Dendritic cell treated with granulocyte-macrophage colony-stimulating factor and Interleukin-4, amounts not matched to agents 40 ng/mL and 50 ng/mL, for 4 days (primary cell): ENCODE measurements around the gene UNC13C.

Experiments
- H3K27ac Mint-ChIP-seq: one replicate; pipeline ENCODE4 v1.8.0; 2022; ENCODE audit warnings: mild to moderate bottlenecking, mixed read lengths
- H3K27me3 Mint-ChIP-seq: one replicate; pipeline ENCODE4 v1.8.0; 2022; ENCODE audit warnings: mild to moderate bottlenecking, mixed read lengths
- H3K36me3 Mint-ChIP-seq: one replicate; pipeline ENCODE4 v1.8.0; 2022; ENCODE audit warnings: low read depth, mixed read lengths
- H3K4me1 Mint-ChIP-seq: one replicate; pipeline ENCODE4 v1.8.0; 2022; ENCODE audit warnings: low read depth, mixed read lengths
- H3K4me3 Mint-ChIP-seq: one replicate; pipeline ENCODE4 v1.8.0; 2022; ENCODE audit warnings: mild to moderate bottlenecking, moderate library complexity, mixed read lengths
- H3K9me3 Mint-ChIP-seq: one replicate; pipeline ENCODE4 v1.8.0; 2022; ENCODE audit warnings: mixed read lengths
- intact Hi-C: fragments of 100-400 bp; cut with micrococcal nuclease; formaldehyde crosslinking; loops from one replicate; pipeline ENCODE4 v1.15.0; 2022

UNC13C gene

DNA sequence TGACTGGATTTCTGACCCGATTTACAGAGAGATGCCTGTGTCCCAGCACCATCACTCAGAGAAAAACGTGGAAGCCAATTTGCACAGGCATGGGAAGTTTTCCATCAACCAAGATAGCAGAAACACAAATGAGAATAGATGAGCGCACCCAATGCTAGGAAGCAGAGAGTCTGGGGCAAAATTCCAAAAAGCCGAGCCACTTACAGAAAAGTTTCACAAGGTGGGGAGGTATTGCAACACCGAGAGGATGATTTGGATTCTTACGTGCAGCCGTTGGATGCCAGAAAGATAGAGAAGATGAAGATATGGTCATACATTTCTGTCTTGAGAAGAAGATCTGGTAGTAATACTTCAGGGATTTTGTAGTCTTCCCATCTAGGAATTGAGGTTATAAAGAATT lies 57.4 kb downstream of the UNC13C start:
- no peaks in the 10 kb centered on the region for H3K36me3 Mint-ChIP-seq
- intact Hi-C loops, result no loop called here
- no peaks in the 10 kb centered on the region for H3K4me1 Mint-ChIP-seq
- H3K9me3 Mint-ChIP-seq, result peaks cover 9% of the 10 kb centered on the region
- no peak overlapping the region for H3K27ac Mint-ChIP-seq
- no peaks in the 10 kb centered on the region for H3K27me3 Mint-ChIP-seq
- no peak overlapping the region for H3K4me3 Mint-ChIP-seq

DNA sequence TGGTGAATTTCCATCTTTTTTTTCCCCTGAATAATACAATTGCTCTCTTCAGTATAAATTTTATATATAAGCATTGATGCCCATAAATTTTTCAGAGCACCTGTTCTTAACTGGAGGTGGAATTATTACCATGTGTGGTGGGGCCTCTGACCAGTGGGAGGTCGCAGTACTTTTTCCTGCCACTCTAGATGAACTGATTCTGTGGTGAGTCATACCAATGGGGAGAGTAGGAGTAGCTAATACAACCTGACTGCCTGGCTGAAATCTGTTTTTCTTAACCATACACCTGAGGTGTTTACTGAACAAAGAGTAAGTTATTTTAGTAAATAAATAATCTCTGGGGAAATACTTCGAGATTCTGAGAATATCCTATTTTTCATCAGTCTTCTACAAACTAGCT lies 67.2 kb downstream of the UNC13C start:
- Mint-ChIP-seq H3K4me1 (no peaks in the 10 kb centered on the region), H3K27ac (no peak overlapping the region), H3K9me3 (peaks cover 8% of the 10 kb centered on the region), H3K4me3 (no peak overlapping the region), H3K27me3 (no peaks in the 10 kb centered on the region), H3K36me3 (no peaks in the 10 kb centered on the region)
- intact Hi-C loops, result no loop called here

GRCh38 chr15:54046093-54046492 lies 67.9 kb downstream of the UNC13C start:
- no peak overlapping the region for H3K4me3 Mint-ChIP-seq
- H3K27me3 Mint-ChIP-seq, result no peaks in the 10 kb centered on the region
- intact Hi-C loops, result no loop called here
- peaks cover 8% of the 10 kb centered on the region for H3K9me3 Mint-ChIP-seq
- H3K36me3 Mint-ChIP-seq, result no peaks in the 10 kb centered on the region
- no peaks in the 10 kb centered on the region for H3K4me1 Mint-ChIP-seq
- H3K27ac Mint-ChIP-seq, result no peak overlapping the region

- no peaks in the 10 kb centered on the region for H3K4me1 Mint-ChIP-seq
- intact Hi-C loops, result no loop called here
- no peaks in the 10 kb centered on the region for H3K27me3 Mint-ChIP-seq
- H3K4me3 Mint-ChIP-seq, result no peak overlapping the region
- no peak overlapping the region for H3K27ac Mint-ChIP-seq
- H3K9me3 Mint-ChIP-seq, result peaks cover 10% of the 10 kb centered on the region
- no peaks in the 10 kb centered on the region for H3K36me3 Mint-ChIP-seq
Measured at GRCh38 chr15:54064365-54064764, 86.1 kb downstream of the UNC13C start.

GRCh38 chr15:54066403-54066802 lies 88.2 kb downstream of the UNC13C start:
- no peak overlapping the region for H3K27ac Mint-ChIP-seq
- peaks cover 5% of the 10 kb centered on the region for H3K9me3 Mint-ChIP-seq
- H3K4me3 Mint-ChIP-seq, result no peak overlapping the region
- intact Hi-C loops, result no loop called here
- H3K4me1 Mint-ChIP-seq, result no peaks in the 10 kb centered on the region
- H3K27me3 Mint-ChIP-seq, result no peaks in the 10 kb centered on the region
- H3K36me3 Mint-ChIP-seq, result no peaks in the 10 kb centered on the region

- Mint-ChIP-seq H3K4me3 (no peak overlapping the region), H3K27me3 (peaks cover 2% of the 10 kb centered on the region), H3K27ac (no peak overlapping the region), H3K9me3 (no peaks in the 10 kb centered on the region), H3K4me1 (no peaks in the 10 kb centered on the region), H3K36me3 (no peaks in the 10 kb centered on the region)
- intact Hi-C loops, result loop anchor here (1.0 to 2.0 kb wide), 2 partner anchors 1026 to 1085 kb away; no protein-coding TSS in a partner anchor
Measured at GRCh38 chr15:54082836-54083492, 104.7 kb downstream of the UNC13C start.

DNA sequence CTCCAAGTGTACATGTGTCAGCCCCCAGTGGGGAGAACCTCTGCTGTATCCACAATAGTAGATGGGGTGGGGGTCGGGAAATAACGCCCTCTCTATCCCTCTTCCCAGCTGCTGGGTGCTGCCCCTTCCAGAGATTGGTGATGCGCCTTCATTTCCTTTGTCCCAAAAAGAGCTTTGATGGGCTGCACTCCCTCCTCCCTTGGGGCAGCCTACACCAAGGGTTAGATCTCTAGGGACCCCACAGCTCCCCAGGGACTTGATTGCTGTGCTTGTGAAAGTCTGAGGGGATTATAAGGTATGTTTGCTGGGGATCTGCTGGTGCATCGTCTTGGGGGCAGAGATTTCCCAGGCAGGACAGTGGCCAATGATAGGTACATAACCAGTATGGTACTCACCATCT lies 105.3 kb downstream of the UNC13C start:
- no peaks in the 10 kb centered on the region for H3K36me3 Mint-ChIP-seq
- no peaks in the 10 kb centered on the region for H3K9me3 Mint-ChIP-seq
- H3K27me3 Mint-ChIP-seq, result peaks cover 2% of the 10 kb centered on the region
- no peaks in the 10 kb centered on the region for H3K4me1 Mint-ChIP-seq
- no peak overlapping the region for H3K4me3 Mint-ChIP-seq
- intact Hi-C loops, result loop anchor here (2.0 kb wide), 1 partner anchor 1025 kb away; no protein-coding TSS in a partner anchor
- no peak overlapping the region for H3K27ac Mint-ChIP-seq

- no peaks in the 10 kb centered on the region for H3K36me3 Mint-ChIP-seq
Measured at GRCh38 chr15:54083991-54084390, 105.8 kb downstream of the UNC13C start.

DNA sequence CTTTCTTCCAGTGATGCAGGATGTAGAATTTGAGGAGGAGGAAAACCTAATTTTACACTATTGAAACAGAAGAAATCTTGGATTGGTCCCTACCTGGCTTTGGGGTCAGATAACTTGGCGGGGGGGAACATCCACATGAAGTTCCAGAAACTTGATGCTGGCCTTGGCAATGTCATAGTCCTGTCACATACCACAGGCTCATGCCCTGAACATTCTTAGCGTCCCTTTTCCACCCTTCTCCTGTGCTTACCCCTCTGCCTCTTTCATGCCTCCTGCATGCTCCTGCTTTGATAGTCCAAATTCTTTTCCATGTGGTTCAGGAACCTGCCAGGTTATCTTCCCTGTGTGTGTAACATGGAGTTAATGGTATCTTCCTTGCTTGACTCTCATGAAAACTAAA lies 110.6 kb downstream of the UNC13C start:
- Mint-ChIP-seq H3K27ac (no peak overlapping the region), H3K4me1 (no peaks in the 10 kb centered on the region), H3K36me3 (no peaks in the 10 kb centered on the region), H3K9me3 (no peaks in the 10 kb centered on the region), H3K4me3 (no peak overlapping the region), H3K27me3 (peaks cover 2% of the 10 kb centered on the region)
- intact Hi-C loops, result no loop called here

More at GRCh38 chr15:54083991-54084390, 105.8 kb downstream of the UNC13C start:
- intact Hi-C loops, result loop anchor here (2.0 kb wide), 1 partner anchor 1025 kb away; no protein-coding TSS in a partner anchor
- Mint-ChIP-seq H3K4me1 (no peaks in the 10 kb centered on the region), H3K27me3 (peaks cover 2% of the 10 kb centered on the region), H3K4me3 (no peak overlapping the region), H3K9me3 (no peaks in the 10 kb centered on the region), H3K27ac (no peak overlapping the region)

DNA sequence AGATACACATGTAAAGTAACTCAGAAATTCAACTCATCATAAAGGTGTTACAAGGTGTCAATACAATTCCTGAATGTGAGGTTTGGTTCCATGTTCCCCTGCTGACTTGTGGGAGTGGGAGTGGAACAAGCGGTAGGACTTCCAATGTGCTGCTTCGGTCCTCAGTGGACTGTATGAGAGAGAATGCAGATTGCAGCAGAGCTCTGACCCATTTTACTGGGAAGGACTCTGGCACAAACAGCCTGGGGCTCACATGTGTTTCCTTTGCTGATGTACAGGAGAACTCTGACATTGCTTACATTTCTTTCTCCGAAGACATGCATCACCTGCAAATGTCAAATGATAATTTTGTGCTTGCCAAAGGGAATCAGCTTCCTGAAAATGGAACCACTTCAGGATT lies 111.5 kb downstream of the UNC13C start:
- Mint-ChIP-seq H3K9me3 (no peaks in the 10 kb centered on the region), H3K4me1 (no peaks in the 10 kb centered on the region), H3K27ac (no peak overlapping the region), H3K4me3 (no peak overlapping the region), H3K27me3 (no peaks in the 10 kb centered on the region), H3K36me3 (no peaks in the 10 kb centered on the region)
- intact Hi-C loops, result no loop called here

DNA sequence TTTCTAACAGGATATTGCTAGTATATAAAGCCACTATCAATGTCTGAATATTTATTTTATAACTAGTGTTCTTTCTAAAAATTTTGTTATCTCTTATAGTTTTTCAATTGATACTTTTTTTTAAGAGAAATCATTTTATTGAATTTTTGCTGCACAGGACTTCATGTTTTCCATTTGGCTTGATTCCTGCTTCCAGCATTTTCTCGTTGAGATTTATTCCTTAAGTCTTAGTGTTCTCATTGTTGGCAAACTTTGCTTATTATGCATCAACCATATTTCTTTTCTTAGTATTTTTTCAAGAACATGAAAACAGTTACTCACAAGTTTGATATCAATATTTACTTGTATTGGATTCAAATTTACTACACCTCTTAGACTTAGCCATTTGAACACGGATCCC lies 113.4 kb downstream of the UNC13C start:
- H3K27ac Mint-ChIP-seq, result no peak overlapping the region
- no peaks in the 10 kb centered on the region for H3K9me3 Mint-ChIP-seq
- no peaks in the 10 kb centered on the region for H3K4me1 Mint-ChIP-seq
- intact Hi-C loops, result no loop called here
- H3K36me3 Mint-ChIP-seq, result no peaks in the 10 kb centered on the region
- H3K4me3 Mint-ChIP-seq, result no peak overlapping the region
- H3K27me3 Mint-ChIP-seq, result no peaks in the 10 kb centered on the region

GRCh38 chr15:54094661-54095060 lies 116.4 kb downstream of the UNC13C start:
- Mint-ChIP-seq H3K36me3 (no peaks in the 10 kb centered on the region), H3K27me3 (no peaks in the 10 kb centered on the region), H3K9me3 (no peaks in the 10 kb centered on the region), H3K27ac (no peak overlapping the region), H3K4me3 (no peak overlapping the region), H3K4me1 (no peaks in the 10 kb centered on the region)
- intact Hi-C loops, result no loop called here

DNA sequence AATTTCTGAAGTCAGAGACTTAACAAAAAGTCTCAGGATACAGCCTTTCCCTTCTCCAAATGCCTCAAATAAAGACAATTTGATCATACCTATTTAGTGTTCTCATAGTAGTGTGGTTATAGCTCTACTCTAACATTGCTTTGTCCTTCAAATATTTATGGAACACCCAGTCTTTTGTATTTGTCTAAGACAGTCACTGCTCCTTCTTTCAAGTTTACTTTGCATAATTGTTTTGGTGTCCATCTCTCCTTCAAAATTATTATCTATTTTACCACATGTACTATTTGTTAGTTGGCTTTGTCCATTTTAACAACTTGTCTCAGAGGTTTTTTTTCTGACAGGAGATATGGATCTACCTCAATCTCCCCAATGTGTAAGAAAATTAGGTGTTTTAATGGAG lies 118.8 kb downstream of the UNC13C start:
- Mint-ChIP-seq H3K27me3 (no peaks in the 10 kb centered on the region), H3K27ac (no peak overlapping the region), H3K9me3 (no peaks in the 10 kb centered on the region), H3K36me3 (no peaks in the 10 kb centered on the region), H3K4me1 (no peaks in the 10 kb centered on the region), H3K4me3 (no peak overlapping the region)
- intact Hi-C loops, result no loop called here

GRCh38 chr15:54099010-54099409 lies 120.8 kb downstream of the UNC13C start:
- Mint-ChIP-seq H3K27ac (no peak overlapping the region), H3K4me1 (no peaks in the 10 kb centered on the region), H3K27me3 (no peaks in the 10 kb centered on the region), H3K9me3 (no peaks in the 10 kb centered on the region), H3K36me3 (no peaks in the 10 kb centered on the region), H3K4me3 (no peak overlapping the region)
- intact Hi-C loops, result no loop called here

DNA sequence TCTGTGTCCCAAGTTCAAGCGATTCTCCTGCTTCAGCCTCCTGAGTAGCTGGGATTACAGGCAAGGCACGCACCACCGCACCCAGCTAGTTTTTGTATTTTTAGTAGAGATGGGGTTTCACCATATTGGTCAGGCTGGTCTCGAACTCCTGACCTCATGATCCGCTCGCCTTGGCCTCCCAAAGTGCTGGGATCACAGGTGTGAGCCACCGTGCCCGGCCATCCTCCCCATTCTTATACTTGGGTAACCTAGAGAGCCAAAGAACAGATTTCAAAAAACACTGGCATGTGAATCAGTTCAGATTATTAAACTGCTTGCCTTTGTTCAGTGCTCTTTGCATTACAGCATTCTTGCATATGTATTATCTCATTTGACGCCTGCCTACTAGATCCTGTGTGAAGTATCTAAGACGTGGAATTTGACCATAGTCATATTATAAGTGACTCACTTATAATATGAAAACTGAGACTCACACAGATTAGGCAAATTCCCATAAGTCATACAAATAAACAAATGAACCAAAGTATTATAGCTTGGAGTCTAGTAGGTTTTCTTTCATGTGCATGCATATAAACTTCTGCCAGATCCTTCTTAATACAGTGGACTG lies 123.5 kb downstream of the UNC13C start:
- H3K27me3 Mint-ChIP-seq, result no peaks in the 10 kb centered on the region

More for the DNA sequence above, 123.5 kb downstream of the UNC13C start:
- Mint-ChIP-seq H3K27ac (no peak overlapping the region), H3K9me3 (no peaks in the 10 kb centered on the region), H3K36me3 (no peaks in the 10 kb centered on the region), H3K4me3 (no peak overlapping the region), H3K4me1 (no peaks in the 10 kb centered on the region)
- intact Hi-C loops, result no loop called here
